Measurements from ENCODE around the gene UAP1.

The UAP1 gene

GRCh38 chr1:162561616-162562469, at the start of gene UAP1:
UAP1 (plus strand) TSS chr1:162561722; CDS start chr1:162566069, 4,347 bp downstream.
- peak; percentile 51 for DNase-seq

GRCh38 chr1:162527314-162527713, 34.2 kb upstream of the UAP1 start:
- DNase-seq: no peak

- no peak for DNase-seq
Observed at GRCh38 chr1:162530307-162530987, 31.1 kb upstream of the UAP1 start.

GRCh38 chr1:162530988-162531319, 30.6 kb upstream of the UAP1 start:
- DNase-seq: no peak

- DNase-seq: no peak
Observed at GRCh38 chr1:162535501-162535900, 26.0 kb upstream of the UAP1 start.

GRCh38 chr1:162536511-162536910, 25.0 kb upstream of the UAP1 start:
- DNase-seq: no peak

GRCh38 chr1:162537216-162537615, 24.3 kb upstream of the UAP1 start:
- DNase-seq: no peak

- peak; percentile 16 for DNase-seq
Observed at GRCh38 chr1:162538815-162539431, 22.6 kb upstream of the UAP1 start.

GRCh38 chr1:162541619-162542141, 19.8 kb upstream of the UAP1 start:
- DNase-seq: no peak

GRCh38 chr1:162543228-162543627, 18.3 kb upstream of the UAP1 start:
- DNase-seq: no peak

- DNase-seq: no peak
Observed at GRCh38 chr1:162548170-162548569, 13.4 kb upstream of the UAP1 start.

- no peak for DNase-seq
Observed at GRCh38 chr1:162549001-162549400, 12.5 kb upstream of the UAP1 start.

GRCh38 chr1:162550925-162551324, 10.6 kb upstream of the UAP1 start:
- DNase-seq: no peak

- DNase-seq: no peak
Observed at GRCh38 chr1:162551969-162552683, 9.4 kb upstream of the UAP1 start.

GRCh38 chr1:162552684-162553252, 8.8 kb upstream of the UAP1 start:
- DNase-seq: no peak

GRCh38 chr1:162554258-162554657, 7.3 kb upstream of the UAP1 start:
- no peak for DNase-seq

GRCh38 chr1:162557536-162557935, 4.0 kb upstream of the UAP1 start:
- no peak for DNase-seq

- no peak for DNase-seq
Observed at GRCh38 chr1:162560303-162561036, 1.1 kb upstream of the UAP1 start.

- DNase-seq: peak; percentile 99
Observed at GRCh38 chr1:162561037-162561615, 396 bp upstream of the UAP1 start.

- DNase-seq: no peak
Observed at GRCh38 chr1:162562470-162562828, 927 bp downstream of the UAP1 start.

GRCh38 chr1:162564762-162565218, 3.3 kb downstream of the UAP1 start:
- DNase-seq: peak; percentile 6

GRCh38 chr1:162565460-162565859, 3.9 kb downstream of the UAP1 start:
- DNase-seq: no peak
